GM21515 (cell line): ENCODE data around the gene CD8B.

Experiments used
- ATAC-seq: cut with Tn5 transposase; IDR thresholded peaks from one replicate; pipeline ENCODE4 v1.9.1; 2021; ENCODE audit not compliant: unreplicated experiment

Gene CD8B

DNA sequence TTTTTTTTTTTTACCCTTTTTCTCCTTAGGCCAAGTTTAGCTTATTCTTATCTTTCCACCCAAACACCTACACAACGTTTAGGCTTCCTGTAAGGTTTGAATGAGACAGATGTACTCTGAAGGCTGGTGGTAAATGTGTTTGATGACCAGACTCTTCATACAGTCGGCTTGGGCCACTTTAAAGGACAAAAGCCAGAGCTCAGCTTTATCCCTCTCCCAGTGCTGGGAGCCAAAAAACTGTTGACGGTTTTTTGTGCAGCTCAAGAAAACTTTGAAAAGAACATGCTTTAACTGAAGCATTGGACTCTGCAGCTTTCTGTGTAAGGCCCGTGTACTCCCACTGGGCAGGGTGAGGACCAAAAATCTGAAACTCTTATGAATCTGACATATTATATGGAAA, 86.3 kb downstream of the CD8B start:
- ATAC-seq: no peak

GRCh38 chr2:86774862-86775261, 86.8 kb downstream of the CD8B start:
- ATAC-seq: no peak

DNA sequence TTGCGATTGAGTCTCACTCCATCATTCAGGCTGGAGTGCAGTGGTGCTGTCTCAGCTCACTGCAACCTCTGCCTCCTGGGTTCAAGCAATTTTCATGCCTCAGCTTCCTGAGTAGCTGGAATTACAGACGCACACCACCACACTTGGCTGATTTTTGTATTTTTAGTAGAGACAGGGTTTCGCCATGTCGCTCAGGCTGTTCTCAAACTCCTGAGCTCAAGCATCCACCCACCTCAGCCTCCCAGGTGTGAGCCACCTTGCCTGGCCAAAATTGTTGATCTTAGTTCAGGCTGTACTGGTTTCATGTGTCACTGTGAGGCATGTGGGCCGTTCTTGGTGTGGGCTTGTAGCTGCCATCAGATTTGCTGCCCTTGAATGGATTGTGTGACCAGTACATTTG, 89.1 kb downstream of the CD8B start:
- no peak for ATAC-seq

- no peak for ATAC-seq
These were observed 90.8 kb downstream of the CD8B start for GRCh38 chr2:86770816-86771301.

GRCh38 chr2:86769838-86770237, 91.8 kb downstream of the CD8B start:
- no peak for ATAC-seq

DNA sequence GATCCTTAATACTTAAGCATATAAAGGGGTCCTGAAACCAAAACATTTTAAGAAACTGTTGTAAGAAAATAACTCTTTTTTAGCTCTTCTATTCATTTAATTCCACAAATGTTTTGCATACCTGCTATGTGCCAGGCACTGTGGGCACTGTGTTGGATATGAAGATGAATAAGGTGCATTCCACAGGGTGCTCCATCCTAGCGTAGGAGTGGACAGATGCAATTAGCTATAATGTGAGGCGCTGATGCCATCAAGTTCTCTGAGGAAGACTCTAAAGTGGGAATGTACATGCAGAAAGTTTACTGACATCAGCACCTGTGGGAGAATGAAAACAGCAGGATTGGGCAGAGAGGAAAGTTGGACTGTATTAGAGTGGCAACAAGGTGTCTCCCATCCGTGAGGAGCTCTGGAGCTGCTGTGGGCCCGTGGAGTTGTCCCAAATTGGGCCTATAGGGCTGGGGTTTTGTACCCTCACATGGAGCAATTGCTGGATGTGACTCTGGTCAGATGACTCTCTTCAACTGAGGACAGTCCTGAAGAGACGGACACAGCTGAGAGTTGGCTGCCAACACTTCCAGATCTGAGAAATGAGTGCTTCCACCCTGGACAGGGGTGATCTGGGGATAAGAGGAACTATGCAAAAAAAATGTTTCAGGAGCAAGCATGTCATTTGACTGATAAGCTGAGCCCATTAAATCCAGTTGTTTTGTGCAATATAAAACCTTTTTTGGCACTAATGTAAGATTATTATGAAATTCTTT, 93.3 kb downstream of the CD8B start:
- no peak for ATAC-seq
